GM12878 (cell line): ENCODE data around the gene TLE3. TPM values are rescaled to one million over a fixed set of nuclear protein-coding genes. Genes with fewer than 3 reads are reported as not detected.

Source experiments
- ATAC-seq: fragments of 200-7000 bp; cut with Tn5 transposase; 3 replicates; pipeline ENCODE4 v1.9.1; 2020; ENCODE audit warnings: mild to moderate bottlenecking, moderate library complexity
- BruUV-seq: library from RNA; stranded (reverse); fragments of 400-500 nt; replicated peaks from 2 replicates; lab custom pipeline; 2021; lab: Mats Ljungman, UMichigan
- CTCF ChIA-PET: fragments of 300-600 bp; sonication (Branson Sonifier 250); formaldehyde crosslinking; extraction: SDS; loops from one replicate; lab custom pipeline; 2021; ENCODE audit warnings: inconsistent platforms; lab: Yijun Ruan, JAX
- POLR2A ChIA-PET: fragments of 350-600 bp; formaldehyde crosslinking; extraction: SDS; loops from one replicate; lab custom pipeline; 2021; ENCODE audit warnings: inconsistent platforms; lab: Charles Lee
- RAD21 ChIA-PET: fragments of 300-600 bp; sonication (Branson Sonifier 250); formaldehyde crosslinking; loops from one replicate; lab custom pipeline; 2023; ENCODE audit warnings: antibody characterized with exemption; ENCODE audit not compliant: unreplicated experiment; lab: Charles Lee
- SMC1A ChIA-PET: fragments of 300-600 bp; sonication (Branson Sonifier 250); formaldehyde crosslinking; loops from one replicate; lab custom pipeline; 2023; ENCODE audit not compliant: unreplicated experiment, uncharacterized antibody; lab: Charles Lee
- DNase-seq: peaks from one replicate; pipeline ENCODE4 v3.0.0-alpha.2; 2011; ENCODE audit warnings: low read depth, low spot score
- FAIRE-seq: peaks from 3 replicates; lab custom pipeline; 2011; peaks lifted over from hg19 to GRCh38; lab: Jason Lieb, UNC
- H2AFZ ChIP-seq: 2 replicates; pipeline ENCODE4 v1.6.0; 2011; ENCODE audit warnings: low read depth, low read length, control low read depth; ENCODE audit not compliant: control insufficient read depth
- H3K27ac ChIP-seq: 2 replicates; pipeline ENCODE4 v1.5.1; 2011; ENCODE audit warnings: control low read depth; ENCODE audit not compliant: control insufficient read depth, insufficient read depth
- H3K27me3 ChIP-seq, 2 experiments: replicated peaks in 1 of 2; 2 replicates each; pipeline versions ENCODE4 v1.6.0 to v1.6.1; 2011; ENCODE audit warnings: low read length in 1 of 2; ENCODE audit not compliant: control insufficient read depth in 2 of 2, insufficient read depth in 2 of 2
- H3K36me3 ChIP-seq, 2 experiments: 2 replicates each; pipeline ENCODE4 v1.5.1; 2011; ENCODE audit warnings: low read length in 1 of 2; ENCODE audit not compliant: control insufficient read depth in 2 of 2, insufficient read depth in 2 of 2
- H3K4me1 ChIP-seq: 2 replicates; pipeline ENCODE4 v1.6.1; 2011; ENCODE audit warnings: mild to moderate bottlenecking, low read length, moderate library complexity, mixed read lengths; ENCODE audit not compliant: control insufficient read depth, insufficient read depth
- H3K4me2 ChIP-seq: 2 replicates; pipeline ENCODE4 v1.6.0; 2011; ENCODE audit warnings: control low read depth; ENCODE audit not compliant: control insufficient read depth, insufficient read depth
- H3K4me3 ChIP-seq: fragments of 200-600 bp; sonication (generic); 2 replicates; pipeline ENCODE4 v1.5.1; 2016
- H3K79me2 ChIP-seq: 2 replicates; pipeline ENCODE4 v1.6.0; 2011; ENCODE audit warnings: low read length; ENCODE audit not compliant: control insufficient read depth, insufficient read depth
- H3K9ac ChIP-seq: 2 replicates; pipeline ENCODE4 v1.8.0; 2011; ENCODE audit warnings: low read length, control low read depth, mixed read lengths; ENCODE audit not compliant: control insufficient read depth, insufficient read depth
- H3K9me3 ChIP-seq: replicated peaks from 3 replicates; pipeline ENCODE4 v1.5.1; 2011; ENCODE audit warnings: mild to moderate bottlenecking, low read length; ENCODE audit not compliant: control insufficient read depth, insufficient read depth
- H4K20me1 ChIP-seq: 2 replicates; pipeline ENCODE4 v1.6.0; 2011; ENCODE audit not compliant: control insufficient read depth, insufficient read depth
- EP300 ChIP-seq, 2 experiments: fragments of 150-350 bp in 1 of 2; IDR thresholded peaks; 2 replicates each; pipeline ENCODE4 v1.6.1; 2011 to 2012; ENCODE audit warnings: low read depth in 2 of 2, low read length in 2 of 2, borderline replicate concordance in 1 of 2, improper control_type of control experiment in 1 of 2, inconsistent platforms in 1 of 2; ENCODE audit not compliant: control insufficient read depth in 1 of 2
- MYB ChIP-seq: fragments of 150-350 bp; IDR thresholded peaks from 2 replicates; pipeline ENCODE4 v1.6.1; 2014; ENCODE audit warnings: mild to moderate bottlenecking, low read depth, low read length, borderline replicate concordance
- NFXL1 ChIP-seq: fragments of 450-650 bp; IDR thresholded peaks from 2 replicates; pipeline ENCODE4 v1.6.1; 2017; ENCODE audit warnings: antibody characterized with exemption, mild to moderate bottlenecking, borderline replicate concordance
- NR2F1 ChIP-seq: fragments of 450-650 bp; conservative IDR thresholded peaks from 2 replicates; pipeline ENCODE4 v1.6.1; 2017; ENCODE audit warnings: mild to moderate bottlenecking
- POU2F2 ChIP-seq: IDR thresholded peaks from 3 replicates; pipeline ENCODE4 v1.6.1; 2011; ENCODE audit warnings: low read depth, mild to moderate bottlenecking, low read length, borderline replicate concordance
- RELB ChIP-seq: fragments of 450-650 bp; IDR thresholded peaks from 2 replicates; pipeline ENCODE4 v1.6.1; 2017; ENCODE audit warnings: low read depth, mild to moderate bottlenecking, moderate library complexity
- TCF3 ChIP-seq: IDR thresholded peaks from 2 replicates; pipeline ENCODE4 v1.6.1; 2012; ENCODE audit warnings: low read depth, mild to moderate bottlenecking, low read length, borderline replicate concordance; ENCODE audit not compliant: insufficient read depth
- ZBTB4 ChIP-seq: fragments of 450-650 bp; formaldehyde crosslinking; IDR thresholded peaks from 2 replicates; pipeline ENCODE4 v1.4.0; 2022; ENCODE audit warnings: mild to moderate bottlenecking, moderate library complexity
- WGBS: methylation state at CpG from one replicate; pipeline ENCODE4 v1.1.6; 2016; ENCODE audit warnings: low lambda C conversion rate; ENCODE audit not compliant: insufficient replicate concordance, insufficient coverage; ENCODE audit errors: missing lambda C conversion rate; 5-methylcytosine and 5-hydroxymethylcytosine counted together
- in situ Hi-C: fragments of 300-500 bp; cut with MboI; formaldehyde crosslinking; loops from 9 replicates; pipeline ENCODE4 v1.14.3; 2018; ENCODE audit warnings: mixed read lengths
- intact Hi-C: fragments of 100-400 bp; cut with micrococcal nuclease; formaldehyde crosslinking; loops from one replicate; pipeline ENCODE4 v1.14.2; 2022; ENCODE audit not compliant: unreplicated experiment
- polyA plus RNA-seq, 11 experiments: library from polyadenylated mRNA; depleted of rRNA in 4 of 11; unstranded in 6 of 11; stranded (reverse) in 5 of 11; fragments of >200 nt; fragmentation: Nextera tagmentation in 4 of 11; fragmentation: Illumina TruSeq in 1 of 11; extraction: Ambion mirVana in 4 of 11; extraction: Trizol in 1 of 11; gene quantifications; 1 replicate in 1 of 11; 2 replicates in 10 of 11; pipeline versions ENCODE4 v1.2.1 to v1.2.3, GENCODE V29; 2011 to 2016; ENCODE audit warnings: inconsistent platforms in 2 of 11, missing spikeins in 2 of 11, low read depth in 1 of 11
- total RNA-seq, 4 experiments: library from RNA; depleted of rRNA in 3 of 4; stranded (reverse); fragments of >200 nt in 3 of 4; fragmentation: Illumina TruSeq in 1 of 4; extraction: Trizol in 1 of 4; gene quantifications; 2 replicates each; pipeline versions ENCODE4 v1.2.1 to v1.2.3, GENCODE V29; 2013 to 2021
- TF ChIP-seq, protein P1 (sequence below): fragments of 150-350 bp; IDR thresholded peaks from 2 replicates; pipeline ENCODE4 v1.6.1; 2014; ENCODE audit warnings: mild to moderate bottlenecking, low read depth, low read length
- TF ChIP-seq, protein P2 (sequence below): fragments of 450-650 bp; IDR thresholded peaks from 2 replicates; pipeline ENCODE4 v1.6.1; 2016; ENCODE audit warnings: mild to moderate bottlenecking, moderate library complexity, borderline replicate concordance

The TLE3 gene
- total and polyA plus RNA-seq, 10 of the 15 experiments (the other 5 are each of a cell fraction or from before 2014, with no cell fraction given), result 1.2 to 65.5 (median 9.7) TPM

GRCh38 chr15:70047386-70048197 is 50.1 kb downstream of the TLE3 start:
- intact Hi-C loops, result no loop called here
- H3K27me3 ChIP-seq, result no peaks in the 10 kb centered on the region
- ChIA-PET RAD21 (no interaction called here), SMC1A (interaction anchor here (0.6 to 1.5 kb wide), 3 partner anchors 10 to 91 kb away, joined by 3 to 4 read pairs (median 4); no protein-coding TSS in a partner anchor), CTCF (no interaction called here), POLR2A (interaction anchor here (0.6 to 1.4 kb wide), 3 partner anchors 10 to 35 kb away, joined by 3 to 6 read pairs (median 3); no protein-coding TSS in a partner anchor)
- no peak overlapping the region for H3K9ac ChIP-seq
- no peaks in the 10 kb centered on the region for H3K79me2 ChIP-seq
- no peak overlapping the region for H3K4me3 ChIP-seq
- 93% methylated on average over 17 of the region's 17 CpGs for WGBS
- peaks cover 9 to 14% of the 10 kb centered on the region in 2 experiments; a peak in 3 of 4 replicates for H3K36me3 ChIP-seq
- ATAC-seq (no peak), DNase-seq (no peak), FAIRE-seq (no peak)
- in situ Hi-C loops, result no loop called here
- BruUV-seq, result no TSS peak
- no peaks in the 10 kb centered on the region; the same call in 1 of the 2 replicates for H4K20me1 ChIP-seq
- H3K4me2 ChIP-seq, result no peak overlapping the region
- H3K27ac ChIP-seq, result no peak overlapping the region
- no peaks in the 10 kb centered on the region for H3K9me3 ChIP-seq
- no peaks in the 10 kb centered on the region for H3K4me1 ChIP-seq
- no peak overlapping the region for H2AFZ ChIP-seq
- TF ChIP-seq EP300 (IDR thresholded peaks at IDR 0.05; ENCODE audit: borderline replicate concordance in 1 of 2, control insufficient read depth in 1 of 2, low read depth in 2 of 2, low read length in 2 of 2) (no peak), TCF3 (no peak), RELB (no peak), POU2F2 (no peak), NFXL1 (no peak), NR2F1 (no peak), ZBTB4 (no peak), MYB (no peak)
- TF ChIP-seq, protein P1, sequence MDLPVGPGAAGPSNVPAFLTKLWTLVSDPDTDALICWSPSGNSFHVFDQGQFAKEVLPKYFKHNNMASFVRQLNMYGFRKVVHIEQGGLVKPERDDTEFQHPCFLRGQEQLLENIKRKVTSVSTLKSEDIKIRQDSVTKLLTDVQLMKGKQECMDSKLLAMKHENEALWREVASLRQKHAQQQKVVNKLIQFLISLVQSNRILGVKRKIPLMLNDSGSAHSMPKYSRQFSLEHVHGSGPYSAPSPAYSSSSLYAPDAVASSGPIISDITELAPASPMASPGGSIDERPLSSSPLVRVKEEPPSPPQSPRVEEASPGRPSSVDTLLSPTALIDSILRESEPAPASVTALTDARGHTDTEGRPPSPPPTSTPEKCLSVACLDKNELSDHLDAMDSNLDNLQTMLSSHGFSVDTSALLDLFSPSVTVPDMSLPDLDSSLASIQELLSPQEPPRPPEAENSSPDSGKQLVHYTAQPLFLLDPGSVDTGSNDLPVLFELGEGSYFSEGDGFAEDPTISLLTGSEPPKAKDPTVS, result no peak
- TF ChIP-seq, protein P2, sequence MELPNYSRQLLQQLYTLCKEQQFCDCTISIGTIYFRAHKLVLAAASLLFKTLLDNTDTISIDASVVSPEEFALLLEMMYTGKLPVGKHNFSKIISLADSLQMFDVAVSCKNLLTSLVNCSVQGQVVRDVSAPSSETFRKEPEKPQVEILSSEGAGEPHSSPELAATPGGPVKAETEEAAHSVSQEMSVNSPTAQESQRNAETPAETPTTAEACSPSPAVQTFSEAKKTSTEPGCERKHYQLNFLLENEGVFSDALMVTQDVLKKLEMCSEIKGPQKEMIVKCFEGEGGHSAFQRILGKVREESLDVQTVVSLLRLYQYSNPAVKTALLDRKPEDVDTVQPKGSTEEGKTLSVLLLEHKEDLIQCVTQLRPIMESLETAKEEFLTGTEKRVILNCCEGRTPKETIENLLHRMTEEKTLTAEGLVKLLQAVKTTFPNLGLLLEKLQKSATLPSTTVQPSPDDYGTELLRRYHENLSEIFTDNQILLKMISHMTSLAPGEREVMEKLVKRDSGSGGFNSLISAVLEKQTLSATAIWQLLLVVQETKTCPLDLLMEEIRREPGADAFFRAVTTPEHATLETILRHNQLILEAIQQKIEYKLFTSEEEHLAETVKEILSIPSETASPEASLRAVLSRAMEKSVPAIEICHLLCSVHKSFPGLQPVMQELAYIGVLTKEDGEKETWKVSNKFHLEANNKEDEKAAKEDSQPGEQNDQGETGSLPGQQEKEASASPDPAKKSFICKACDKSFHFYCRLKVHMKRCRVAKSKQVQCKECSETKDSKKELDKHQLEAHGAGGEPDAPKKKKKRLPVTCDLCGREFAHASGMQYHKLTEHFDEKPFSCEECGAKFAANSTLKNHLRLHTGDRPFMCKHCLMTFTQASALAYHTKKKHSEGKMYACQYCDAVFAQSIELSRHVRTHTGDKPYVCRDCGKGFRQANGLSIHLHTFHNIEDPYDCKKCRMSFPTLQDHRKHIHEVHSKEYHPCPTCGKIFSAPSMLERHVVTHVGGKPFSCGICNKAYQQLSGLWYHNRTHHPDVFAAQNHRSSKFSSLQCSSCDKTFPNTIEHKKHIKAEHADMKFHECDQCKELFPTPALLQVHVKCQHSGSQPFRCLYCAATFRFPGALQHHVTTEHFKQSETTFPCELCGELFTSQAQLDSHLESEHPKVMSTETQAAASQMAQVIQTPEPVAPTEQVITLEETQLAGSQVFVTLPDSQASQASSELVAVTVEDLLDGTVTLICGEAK, result no peak
